ENCODE data around the gene ACSF3.
"Not testable (repeated sequence)": the region's sequence is repeated elsewhere in the genome, so short reads cannot be mapped to it uniquely, and the experiment has no call there.

ACSF3 gene

DNA sequence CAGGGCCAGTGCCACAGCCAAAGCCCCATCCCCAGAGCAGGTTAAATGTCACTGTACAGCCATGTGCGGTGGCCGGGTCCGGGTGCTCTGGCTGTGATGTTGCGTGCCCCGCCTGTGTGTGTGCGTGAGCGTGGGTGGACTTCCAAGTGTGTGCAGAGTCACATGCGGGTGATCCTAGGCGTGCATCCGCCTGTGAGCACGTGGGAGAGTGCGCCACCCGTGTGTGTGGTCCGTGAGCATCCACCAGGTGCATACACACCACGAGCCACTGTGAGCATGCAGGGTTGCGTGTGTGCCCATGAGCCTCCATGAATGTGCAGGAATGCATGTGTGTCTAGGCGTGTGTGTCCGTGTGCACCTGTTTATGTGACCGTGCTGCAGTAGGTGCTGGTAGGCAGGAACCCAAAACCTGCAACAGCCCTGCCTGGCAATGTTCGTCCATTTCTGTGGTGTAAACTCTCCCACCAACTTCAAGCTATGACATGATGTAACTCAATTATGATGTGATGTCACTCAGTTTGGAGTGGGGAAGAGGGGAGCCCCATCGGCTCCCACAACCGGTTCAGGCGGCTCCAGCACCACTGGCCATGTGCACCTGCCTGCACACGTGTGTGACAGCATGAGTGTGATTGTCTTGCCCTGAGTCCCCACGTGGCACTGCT, 37.6 kb upstream of the ACSF3 start:
- no peak for DNase-seq

- DNase-seq: no peak
These were observed 37.1 kb upstream of the ACSF3 start for GRCh38 chr16:89056592-89056991.

- no peak for DNase-seq
These were observed 35.9 kb upstream of the ACSF3 start for GRCh38 chr16:89057738-89058137.

DNA sequence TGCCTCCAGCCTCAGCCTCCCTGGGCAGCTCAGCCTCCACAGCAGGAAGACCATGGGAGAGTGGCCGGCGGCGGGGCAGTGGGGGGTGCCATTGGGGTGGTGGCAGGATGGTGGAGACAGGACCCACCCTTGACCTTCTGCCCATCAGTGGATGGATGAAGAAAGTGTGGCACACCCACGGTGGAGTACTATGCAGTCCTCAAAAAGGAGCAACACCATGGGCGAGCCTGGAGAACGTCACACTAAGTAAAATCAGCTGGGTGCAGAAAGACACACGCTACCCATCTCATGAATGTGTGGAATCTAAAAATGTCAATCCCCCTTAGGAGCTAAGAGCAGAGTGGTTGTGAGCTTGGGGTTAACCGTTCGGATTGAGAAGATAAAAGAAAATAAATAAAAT, 34.8 kb upstream of the ACSF3 start:
- no peak for DNase-seq

DNA sequence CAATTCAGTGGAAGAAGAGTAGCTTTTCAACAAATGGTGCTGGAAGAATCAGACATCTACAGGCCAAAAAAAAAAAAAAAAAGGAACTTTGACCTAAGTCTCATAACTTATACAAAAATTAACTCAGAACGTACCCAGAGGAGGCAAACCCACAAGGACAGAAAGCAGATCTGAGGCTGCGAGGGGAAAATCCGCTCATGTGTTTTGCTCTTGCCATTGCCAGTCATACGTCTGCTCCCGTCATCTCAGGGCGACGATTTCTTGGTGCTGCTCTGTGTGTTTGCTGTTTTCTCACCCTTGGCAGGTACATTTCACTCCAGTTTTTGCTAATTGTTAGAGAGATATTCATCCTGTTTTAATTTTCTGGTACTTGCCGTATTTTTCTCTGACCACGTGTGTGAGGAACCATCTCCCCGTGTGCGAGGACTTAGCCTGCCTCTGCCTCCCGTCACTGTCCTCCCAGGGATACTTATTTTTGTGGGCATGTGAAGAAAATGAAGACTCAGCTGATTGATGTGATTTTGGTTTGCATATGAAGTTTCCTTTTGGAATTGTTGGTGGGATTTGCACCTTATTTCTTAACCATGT, 33.4 kb upstream of the ACSF3 start:
- peak; percentile 7 for DNase-seq

- no peak for DNase-seq
These were observed 32.6 kb upstream of the ACSF3 start for GRCh38 chr16:89061086-89061485.

DNA sequence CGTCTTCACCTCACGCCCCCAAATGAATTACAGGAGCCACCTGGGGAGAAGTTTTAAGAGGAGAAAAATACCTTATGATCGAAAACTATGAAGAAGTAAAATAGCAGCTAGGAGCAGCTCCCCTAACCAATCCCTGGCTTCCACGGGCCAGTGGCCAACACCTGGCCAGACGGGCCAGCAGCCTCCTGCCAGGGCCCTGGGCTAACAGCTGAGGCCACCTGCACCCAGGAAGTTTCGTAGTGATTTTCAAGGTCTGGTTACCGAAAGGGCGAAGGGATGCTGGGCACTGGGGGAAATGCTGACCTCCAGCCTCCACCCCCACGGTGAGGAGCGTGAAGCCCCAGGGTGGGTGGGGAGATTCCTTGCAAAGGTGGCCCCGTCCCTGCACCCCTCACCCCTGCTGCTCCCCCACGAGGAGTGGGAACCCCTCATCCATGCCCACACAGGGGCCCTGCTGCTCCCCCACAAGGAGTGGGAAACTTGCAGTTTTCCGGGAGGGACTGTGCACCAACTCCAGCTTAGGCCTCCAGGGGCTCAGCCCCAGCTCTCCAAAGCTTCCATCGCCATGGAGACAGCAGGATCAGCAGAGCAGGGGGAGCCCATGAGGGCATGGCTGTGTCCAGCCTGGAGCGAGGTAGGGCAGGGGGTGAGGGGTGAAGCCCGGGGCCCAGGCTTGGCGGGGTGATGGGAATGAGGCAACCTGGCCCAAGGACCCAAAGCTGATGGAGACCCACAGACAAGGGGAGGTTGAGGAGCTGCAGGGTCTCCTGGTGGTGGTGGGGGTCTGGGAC, 31.9 kb upstream of the ACSF3 start:
- DNase-seq: no peak

DNA sequence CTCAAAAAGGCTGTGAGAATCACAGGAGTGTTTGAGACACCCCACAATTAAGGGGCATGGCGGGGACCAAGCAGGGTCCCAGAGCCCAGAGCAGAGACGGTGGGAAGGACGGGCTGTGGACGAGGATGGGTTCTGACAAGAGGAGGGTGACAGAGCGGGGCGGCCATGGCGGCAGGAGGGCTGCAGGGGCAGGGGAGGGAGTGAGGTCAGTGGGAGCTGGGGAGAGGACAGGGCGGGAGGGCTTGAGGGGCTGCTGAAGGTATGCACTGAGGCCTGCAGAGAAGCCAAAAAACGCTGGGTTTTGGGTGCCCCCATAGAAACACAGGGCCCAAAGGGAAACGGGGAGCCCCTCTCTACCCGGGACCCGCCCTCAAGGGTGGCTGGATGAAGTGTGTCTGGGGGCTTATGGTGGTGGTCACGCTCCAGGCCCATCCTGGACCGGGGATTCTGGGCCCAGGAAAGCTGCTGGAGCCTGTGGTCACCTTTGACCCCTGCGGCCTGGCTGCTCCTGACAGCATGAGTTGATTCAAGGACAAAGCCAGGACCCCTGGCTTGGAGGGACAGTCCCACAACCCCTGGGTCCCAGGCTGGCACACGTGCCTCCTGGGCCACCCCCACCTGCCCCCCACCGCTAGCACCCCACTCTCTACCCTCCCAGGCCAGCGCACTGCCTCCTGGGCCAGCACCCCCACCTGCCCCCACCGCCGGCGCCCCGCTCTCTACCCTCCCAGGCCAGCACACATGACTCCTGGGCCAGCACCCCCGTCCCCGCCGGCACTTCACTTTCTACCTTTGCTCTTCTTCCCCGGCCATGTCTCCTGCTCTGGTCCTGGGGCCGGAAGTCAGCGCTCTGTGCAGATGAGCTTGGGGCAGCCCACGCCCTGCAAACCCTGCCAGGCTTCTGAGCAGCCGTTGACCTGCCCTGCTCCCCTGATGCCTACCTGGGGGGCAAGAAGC, 31.0 kb upstream of the ACSF3 start:
- no peak for DNase-seq

- no peak for DNase-seq
These were observed 29.8 kb upstream of the ACSF3 start for GRCh38 chr16:89063768-89064320.

DNA sequence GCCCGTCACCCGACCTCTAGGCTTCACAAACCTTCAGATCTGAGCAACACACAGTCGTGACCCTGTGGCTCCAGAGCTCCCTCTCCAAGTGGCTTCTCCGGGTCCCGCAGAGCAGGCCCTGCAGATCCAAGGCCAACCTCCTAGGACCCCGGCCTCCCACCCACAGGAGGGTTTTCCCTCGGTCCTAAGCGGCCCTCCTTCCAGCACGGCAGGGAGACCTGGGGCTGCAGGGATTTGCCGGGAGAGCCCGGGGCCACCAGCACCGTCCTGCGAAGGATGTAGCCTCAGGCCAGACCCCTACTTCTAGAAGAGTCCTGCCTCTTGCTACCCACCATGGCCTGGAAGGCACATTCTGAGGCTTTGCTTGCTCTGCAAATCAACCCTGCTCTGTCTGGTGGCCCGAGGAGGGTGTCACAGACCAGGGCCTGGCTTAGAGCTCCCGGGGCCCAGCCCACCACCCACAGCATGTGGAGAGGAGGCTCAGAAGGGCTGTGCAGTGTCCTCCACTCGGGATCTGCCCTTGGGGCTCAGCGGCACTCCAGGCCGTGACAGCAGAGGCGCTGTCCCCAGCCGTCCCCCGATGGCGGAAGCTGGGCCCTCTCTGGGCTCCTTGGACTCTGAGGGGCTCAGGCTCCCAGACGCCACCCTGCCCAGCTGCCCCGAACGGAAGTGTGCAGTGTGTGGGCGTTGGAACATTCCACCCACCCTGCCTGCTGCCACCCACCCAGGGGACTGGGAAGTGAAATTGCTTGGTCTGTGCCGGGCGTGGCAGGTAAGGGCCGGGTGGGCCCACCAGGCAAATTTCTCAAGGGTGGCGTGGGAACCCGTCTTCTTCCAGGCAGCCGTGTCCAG, 28.8 kb upstream of the ACSF3 start:
- no peak for DNase-seq

DNA sequence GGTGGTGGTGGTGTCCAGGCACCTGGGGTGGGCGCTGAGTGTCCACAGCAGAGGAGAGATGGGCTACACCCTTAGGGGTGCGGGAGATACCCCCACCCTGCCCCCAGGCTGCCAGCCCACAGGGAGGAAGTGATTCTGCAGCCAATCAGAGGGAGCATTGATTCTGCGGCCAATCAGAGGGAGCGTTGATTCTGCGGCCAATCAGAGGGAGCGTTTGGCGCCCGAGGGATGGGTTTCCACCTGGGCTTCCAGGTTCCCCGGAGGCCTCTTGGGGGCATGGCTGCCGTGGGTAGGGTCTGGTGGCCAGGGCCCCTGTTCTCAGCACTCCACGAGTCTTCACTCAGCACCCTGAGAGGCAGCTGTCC, 28.2 kb upstream of the ACSF3 start:
- no peak for DNase-seq

GRCh38 chr16:89066721-89067120, 26.9 kb upstream of the ACSF3 start:
- DNase-seq: no peak

- no peak for DNase-seq
These were observed 25.8 kb upstream of the ACSF3 start for GRCh38 chr16:89067677-89068443.

DNA sequence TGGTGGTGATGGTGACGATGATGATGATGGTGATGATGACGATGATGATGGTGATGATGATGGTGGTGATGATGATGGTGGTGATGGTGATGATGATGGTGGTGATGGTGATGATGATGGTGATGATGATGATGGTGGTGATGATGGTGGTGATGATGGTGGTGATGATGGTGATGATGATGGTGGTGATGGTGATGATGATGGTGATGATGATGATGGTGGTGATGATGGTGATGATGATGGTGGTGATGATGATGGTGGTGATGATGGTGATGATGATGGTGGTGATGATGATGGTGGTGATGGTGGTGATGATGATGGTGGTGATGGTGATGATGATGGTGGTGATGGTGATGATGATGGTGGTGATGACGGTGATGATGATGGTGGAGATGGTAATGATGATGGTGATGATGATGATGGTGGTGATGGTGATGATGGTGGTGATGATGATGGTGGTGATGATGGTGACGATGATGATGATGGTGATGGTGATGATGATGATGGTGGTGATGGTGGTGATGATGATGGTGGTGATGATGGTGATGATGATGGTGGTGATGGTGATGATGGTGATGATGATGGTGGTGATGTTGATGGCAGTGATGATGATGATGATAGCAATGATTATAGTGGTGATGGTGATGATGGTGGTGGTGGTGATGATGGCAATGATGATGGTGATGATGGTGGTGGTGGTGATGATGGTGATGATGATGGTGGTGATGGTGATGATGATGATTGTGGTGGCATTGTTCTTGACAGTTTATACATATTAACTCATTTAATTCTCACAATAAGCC, 24.6 kb upstream of the ACSF3 start:
- DNase-seq: not testable (repeated sequence)

DNA sequence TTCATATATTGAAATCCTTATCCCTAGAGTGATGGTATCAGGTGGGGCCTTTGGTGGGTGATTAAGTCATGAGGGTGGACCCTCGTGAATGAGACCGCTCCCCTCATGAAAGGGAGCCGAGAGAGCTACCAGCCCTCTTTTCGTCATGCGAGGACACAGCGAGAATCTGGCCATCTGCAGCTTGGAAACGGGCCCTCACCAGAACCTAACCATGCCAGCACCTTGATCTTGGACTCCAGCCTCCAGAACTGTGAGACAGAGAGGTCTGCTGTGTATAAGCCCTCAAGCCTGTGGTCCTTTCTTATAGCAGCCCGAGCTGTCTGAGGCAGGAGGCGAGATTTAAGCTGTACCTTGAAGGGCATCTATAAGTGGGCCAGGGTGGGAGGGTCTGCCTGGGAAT, 23.7 kb upstream of the ACSF3 start:
- DNase-seq: no peak

DNA sequence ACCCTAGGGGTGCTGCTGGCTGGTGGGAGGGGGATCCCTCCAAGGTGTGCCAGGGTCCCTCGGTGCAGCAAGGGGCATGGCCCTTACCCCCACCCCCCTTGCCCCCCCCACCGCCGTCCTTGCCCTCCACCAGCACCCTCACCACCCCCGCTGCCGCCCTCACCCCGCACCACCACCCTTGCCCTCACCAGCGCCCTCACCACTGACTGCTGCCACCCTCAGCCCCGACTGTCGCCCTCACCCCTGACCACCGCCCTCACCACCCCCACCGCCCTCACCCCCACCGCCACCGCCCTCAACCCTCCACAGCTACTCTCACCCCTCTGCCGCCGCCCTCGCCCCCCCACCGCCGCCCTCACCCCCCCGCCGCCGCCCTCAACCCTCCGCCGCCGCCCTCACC, 23.1 kb upstream of the ACSF3 start:
- DNase-seq: no peak

- no peak for DNase-seq
These were observed 21.7 kb upstream of the ACSF3 start for GRCh38 chr16:89071686-89072547.

- no peak for DNase-seq
These were observed 21.0 kb upstream of the ACSF3 start for GRCh38 chr16:89072548-89073130.

Measured in CD4-positive, alpha-beta T cell treated with Interleukin-21 for 1 hour (primary cell).